ENCODE data around the gene GALNT17.

The GALNT17 gene

DNA sequence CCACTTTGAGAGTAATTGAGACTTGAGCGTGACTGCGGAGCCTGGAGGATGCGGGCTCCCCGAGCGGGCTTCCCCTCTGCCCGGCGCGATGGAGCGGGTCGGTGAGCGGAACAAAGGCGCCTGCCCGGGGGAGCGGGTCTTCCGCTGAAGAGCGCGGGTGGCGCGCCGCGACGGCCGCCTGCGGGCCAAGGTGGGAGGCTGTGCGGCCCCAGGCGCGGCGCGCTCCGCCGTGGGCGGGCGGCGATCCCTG is at the start of gene GALNT17:
TSS of gene GALNT17 (plus strand) at position 18 of the 250 bp plus-strand sequence.
- DNase-seq (ENCODE audit: low read depth in 2 of 2): no peak

DNA sequence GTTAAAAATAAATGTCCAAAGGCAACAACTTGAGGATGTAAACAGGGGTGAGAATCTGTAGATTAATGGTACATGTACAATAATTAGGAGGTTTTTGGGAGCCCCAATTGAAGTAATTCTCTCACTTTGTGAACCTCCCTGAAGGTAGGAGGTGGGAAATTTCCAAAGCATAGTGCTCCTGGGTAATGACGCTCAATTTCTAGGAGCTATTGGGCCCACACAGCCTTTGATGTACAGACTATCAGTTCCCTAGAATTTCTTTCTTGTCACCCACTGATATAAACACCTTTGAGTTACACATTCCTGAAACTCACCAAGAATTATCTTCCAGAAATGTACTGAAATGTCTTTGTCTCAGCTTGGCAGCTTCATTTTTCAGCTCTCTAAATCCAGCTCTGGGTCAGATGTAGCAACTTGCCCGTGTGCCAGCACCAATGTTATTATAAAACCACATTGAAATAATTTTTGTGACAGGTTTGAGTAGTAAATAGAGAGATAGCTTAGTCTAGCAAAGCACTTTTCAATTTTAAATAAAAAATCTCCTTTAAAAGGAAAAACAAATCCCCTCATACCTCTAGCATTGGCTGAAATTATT is 36.6 kb upstream of the GALNT17 start:
- DNase-seq (ENCODE audit: low read depth in 2 of 2): no peak

DNA sequence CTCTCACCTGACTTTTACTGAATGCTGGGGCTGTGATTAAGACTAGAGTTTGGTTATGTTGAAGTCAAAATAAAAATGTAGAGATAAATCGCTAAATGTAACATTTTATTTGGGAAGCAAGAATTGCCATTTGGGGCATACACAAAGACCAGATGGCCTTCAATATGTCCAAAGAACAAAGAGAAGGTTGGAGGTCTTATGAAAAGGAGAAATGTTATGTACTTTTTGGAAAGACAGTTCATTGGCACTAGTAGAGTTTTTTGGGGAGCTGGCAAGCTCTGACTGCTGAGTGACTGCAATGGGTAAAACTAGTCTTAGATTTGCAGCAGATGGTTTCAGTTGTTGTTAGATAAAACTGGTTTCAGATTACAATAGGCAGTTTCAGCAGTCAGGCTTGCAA is 35.6 kb upstream of the GALNT17 start:
- DNase-seq (ENCODE audit: low read depth in 2 of 2): no peak

- no peak for DNase-seq (ENCODE audit: low read depth in 2 of 2)
These were observed 25.7 kb upstream of the GALNT17 start for GRCh38 chr7:71106226-71106625.

GRCh38 chr7:71112436-71112835 is 19.5 kb upstream of the GALNT17 start:
- DNase-seq (ENCODE audit: low read depth in 2 of 2): no peak

- DNase-seq (ENCODE audit: low read depth in 2 of 2): no peak
These were observed 11.8 kb upstream of the GALNT17 start for GRCh38 chr7:71120096-71120495.

DNA sequence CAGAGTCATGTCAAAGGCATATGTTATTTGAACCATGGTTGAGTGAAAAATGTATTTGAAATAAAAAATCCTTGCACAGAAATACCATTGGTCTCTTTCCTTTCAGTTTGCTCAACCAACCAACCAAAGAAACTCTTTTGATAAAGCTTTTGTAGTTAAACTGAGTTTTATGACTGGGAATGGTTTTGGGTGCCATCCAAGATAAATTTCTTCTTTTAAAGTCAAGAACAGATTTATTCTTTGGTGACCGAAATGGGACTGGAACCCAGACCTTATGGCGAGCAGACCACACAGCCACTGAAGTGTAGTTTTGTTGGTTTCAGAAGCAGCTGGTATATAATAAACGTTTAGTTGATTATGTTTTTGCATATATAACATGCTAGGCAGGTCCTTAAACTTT is 2.8 kb upstream of the GALNT17 start:
- no peak for DNase-seq (ENCODE audit: low read depth in 2 of 2)

GRCh38 chr7:71130031-71130679 is 1.8 kb upstream of the GALNT17 start:
- no peak for DNase-seq (ENCODE audit: low read depth in 2 of 2)

DNA sequence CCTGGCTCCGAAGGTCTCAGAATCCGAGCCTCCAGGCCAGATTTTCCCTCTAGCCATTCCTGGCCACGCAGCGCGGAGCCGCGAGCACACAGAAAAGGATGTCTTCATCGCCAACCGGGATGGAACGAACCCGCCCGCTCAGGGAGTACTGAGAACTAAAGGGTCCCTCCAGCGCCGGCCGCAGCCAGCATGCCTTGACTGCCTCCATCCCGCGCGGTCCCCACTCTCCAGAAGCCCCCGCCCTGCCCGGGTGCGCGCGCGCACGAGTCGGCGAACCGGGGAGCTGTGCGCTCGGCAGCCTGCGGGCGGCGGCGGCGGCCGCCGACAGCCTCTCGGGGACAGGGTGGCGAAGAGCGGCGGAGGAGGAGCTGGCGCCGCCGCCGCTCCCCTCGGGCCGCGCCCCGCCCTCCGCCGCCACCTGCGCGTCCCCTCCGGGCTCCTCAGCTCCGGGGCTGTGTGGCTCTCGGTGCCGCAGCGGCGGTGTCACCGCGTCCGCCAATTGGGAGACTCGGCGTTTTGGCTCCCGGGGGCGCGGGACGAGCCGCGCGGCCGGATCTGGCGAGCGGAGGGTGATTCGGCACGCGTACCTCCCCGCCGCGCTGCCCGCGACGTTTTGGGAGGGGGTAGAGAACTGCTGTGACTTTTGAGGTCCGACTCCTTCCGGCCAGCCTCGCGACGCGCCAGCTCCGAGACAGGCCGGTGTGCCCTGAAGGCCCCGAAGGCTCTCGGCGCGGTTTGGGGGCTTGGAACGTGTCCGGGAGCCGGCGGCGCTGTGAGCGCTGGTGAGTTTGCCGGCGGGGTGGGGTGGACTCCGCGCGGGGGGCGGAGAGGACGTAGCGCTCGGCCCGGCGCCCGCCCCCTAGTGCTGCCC is 453 bp upstream of the GALNT17 start:
- DNase-seq (ENCODE audit: low read depth in 2 of 2): no peak

GRCh38 chr7:71132377-71133231 is 660 bp downstream of the GALNT17 start:
- no peak for DNase-seq (ENCODE audit: low read depth in 2 of 2)

DNA sequence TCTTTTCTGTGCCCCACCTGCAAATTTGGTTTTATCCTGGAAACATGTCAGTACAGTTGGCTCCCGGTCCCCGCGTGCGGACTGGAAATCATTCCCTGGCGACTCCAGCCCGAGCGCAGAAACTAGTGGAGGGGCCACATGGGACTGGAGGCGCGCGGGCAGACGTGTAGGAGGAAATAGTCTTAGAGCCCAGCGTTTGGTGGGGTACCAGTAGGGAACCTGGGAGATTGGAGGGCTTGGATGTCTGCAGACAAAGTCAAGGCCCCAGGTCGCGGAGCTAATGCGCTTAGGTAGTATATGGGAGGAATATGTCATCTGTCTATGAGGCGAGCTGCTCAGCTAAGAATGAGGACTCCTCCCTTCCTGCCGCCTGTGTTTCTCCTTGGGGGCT is 1.3 kb downstream of the GALNT17 start:
- DNase-seq (ENCODE audit: low read depth in 2 of 2): no peak

DNA sequence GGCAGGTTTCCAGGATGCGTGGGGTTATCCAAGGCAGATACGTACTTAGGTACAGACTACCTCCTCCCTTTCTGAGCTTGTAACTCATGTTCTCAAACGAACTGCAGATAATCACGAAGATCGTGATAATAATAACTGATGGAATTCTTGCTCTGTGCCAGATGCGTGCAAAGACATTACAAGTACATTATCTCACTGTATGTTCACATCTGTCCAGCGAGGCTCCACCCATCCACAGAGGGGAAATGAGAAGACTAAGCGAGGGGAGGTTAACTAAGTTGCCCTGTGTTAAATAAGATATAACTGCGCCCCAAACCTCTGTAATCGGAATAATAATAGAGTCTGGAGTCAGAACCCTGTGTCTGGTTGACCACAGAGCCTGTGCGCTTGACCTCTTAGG is 1.9 kb downstream of the GALNT17 start:
- DNase-seq (ENCODE audit: low read depth in 2 of 2): no peak

DNA sequence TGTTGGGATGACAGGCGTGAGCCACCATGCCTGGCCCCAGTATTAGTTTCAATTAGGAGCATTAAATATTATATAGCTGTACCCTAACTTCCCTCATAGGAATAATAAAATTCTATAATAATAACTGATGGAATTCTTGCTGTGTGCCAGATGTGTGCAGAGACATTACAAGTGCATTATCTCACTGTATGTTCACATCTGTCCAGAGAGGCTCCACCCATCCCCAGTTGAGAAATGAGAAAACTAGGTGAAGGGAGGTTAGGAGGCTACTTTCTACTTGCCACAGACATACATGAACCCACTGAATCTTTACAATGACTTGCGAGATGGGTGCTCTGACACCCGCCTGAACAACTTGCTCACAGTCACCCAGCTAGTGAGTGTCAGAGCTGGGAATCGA is 3.2 kb downstream of the GALNT17 start:
- no peak for DNase-seq (ENCODE audit: low read depth in 2 of 2)

DNA sequence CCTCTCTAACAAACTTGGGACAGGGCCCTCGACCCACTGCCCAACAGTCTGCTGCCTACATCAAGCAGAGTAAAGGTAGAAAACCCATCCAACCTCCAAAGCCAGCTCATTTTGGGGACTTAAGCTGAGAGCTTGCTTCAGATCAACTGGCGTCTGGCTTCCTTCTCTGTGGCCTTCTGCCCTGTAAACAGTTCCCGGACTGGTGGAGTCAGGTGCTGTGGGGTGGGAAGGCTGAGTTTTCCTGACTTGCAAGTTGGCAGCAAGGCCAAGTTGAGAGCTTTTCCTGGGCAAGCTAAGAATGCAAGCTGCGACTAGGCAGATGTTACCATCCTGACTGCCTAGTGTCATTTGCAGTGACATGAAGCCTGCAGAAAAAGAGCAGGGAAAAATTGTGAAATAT is 3.7 kb downstream of the GALNT17 start:
- DNase-seq (ENCODE audit: low read depth in 2 of 2): no peak

DNA sequence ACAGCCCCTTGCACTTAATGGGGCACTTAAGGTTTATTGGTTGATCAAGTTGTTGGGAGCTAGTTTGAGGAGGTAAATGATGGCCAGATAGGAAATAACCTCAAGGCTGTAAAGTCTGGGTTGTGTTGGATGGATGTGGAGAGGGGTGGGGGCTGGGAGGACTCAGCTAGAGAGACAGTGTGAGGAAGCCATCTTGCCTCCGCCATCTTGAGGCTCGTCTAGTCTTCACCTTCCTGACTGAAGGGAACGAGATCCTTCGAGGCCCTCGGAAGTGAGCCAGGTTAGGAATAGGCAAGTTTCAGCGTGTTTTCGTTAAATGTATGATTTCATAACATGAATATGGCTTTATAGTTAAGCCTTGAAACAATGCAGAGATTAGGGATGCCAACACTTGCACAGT is 5.5 kb downstream of the GALNT17 start:
- DNase-seq (ENCODE audit: low read depth in 2 of 2): no peak

DNA sequence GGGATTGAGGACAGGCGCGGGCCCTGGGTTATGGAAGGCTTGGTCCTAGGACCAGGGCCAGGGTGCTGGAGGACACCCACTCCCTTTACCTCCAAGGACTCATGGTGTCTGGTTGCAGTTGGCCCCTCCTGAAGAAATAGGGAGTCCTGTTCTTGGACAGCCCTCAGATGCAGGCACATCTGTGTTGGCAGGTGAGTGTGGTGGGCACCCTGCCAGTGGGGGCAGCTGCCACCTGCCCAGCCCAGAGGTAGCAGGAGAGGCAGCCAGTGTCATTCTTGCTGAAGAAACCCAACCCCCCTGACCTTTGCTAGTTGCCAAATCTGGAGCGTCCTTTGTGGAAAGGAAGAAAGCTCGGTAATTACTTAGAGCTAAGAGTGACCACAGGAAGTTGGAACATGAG is 8.3 kb downstream of the GALNT17 start:
- DNase-seq (ENCODE audit: low read depth in 2 of 2): no peak

GRCh38 chr7:71144963-71145362 is 13.0 kb downstream of the GALNT17 start:
- DNase-seq (ENCODE audit: low read depth in 2 of 2): no peak

GRCh38 chr7:71145906-71146901 is 14.3 kb downstream of the GALNT17 start:
- DNase-seq (ENCODE audit: low read depth in 2 of 2): no peak

DNA sequence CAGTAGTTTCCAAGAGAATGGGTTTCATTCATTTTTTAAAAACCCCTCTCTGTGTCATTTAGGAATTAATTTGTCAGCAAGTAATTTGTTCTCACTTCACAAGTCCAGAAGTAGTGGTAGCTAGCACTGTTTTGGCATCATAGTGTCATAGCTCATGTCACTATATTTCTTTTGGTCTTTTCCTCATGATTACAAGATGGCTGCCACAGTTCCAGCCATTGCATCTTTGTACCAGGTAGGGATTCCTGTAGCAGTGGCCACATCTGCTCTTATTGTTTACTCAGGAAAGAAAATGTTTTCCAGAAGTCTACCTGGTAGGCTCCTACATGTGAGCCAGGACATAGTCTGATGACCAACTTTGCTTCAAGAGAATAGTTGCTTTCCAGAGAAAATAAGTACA is 16.2 kb downstream of the GALNT17 start:
- no peak for DNase-seq (ENCODE audit: low read depth in 2 of 2)

GRCh38 chr7:71155236-71155635 is 23.3 kb downstream of the GALNT17 start:
- no peak for DNase-seq (ENCODE audit: low read depth in 2 of 2)

- DNase-seq (ENCODE audit: low read depth in 2 of 2): no peak
These were observed 25.8 kb downstream of the GALNT17 start for GRCh38 chr7:71157757-71158156.
